Gastrocnemius medialis (tissue), 4 donors: Measurements from ENCODE around the gene SKAP2. TPM values are rescaled to one million over a fixed set of nuclear protein-coding genes. Genes with fewer than 3 reads are reported as not detected.

Source experiments
- ATAC-seq, 2 donors: fragments of 150-250 bp; one replicate each; pipeline ENCODE4 v1.9.1; 2016
- DNase-seq, 2 donors: peaks; one replicate each; pipeline ENCODE4 v3.0.0-alpha.2; 2019
- H3K27ac ChIP-seq, 4 donors: fragments of 200-600 bp; sonication (generic); 1 replicate in 1 of 4; 2 replicates in 3 of 4; pipeline ENCODE4 v1.5.1; 2016 to 2018; ENCODE audit warnings: mild to moderate bottlenecking in 2 of 4, moderate library complexity in 1 of 4
- H3K27me3 ChIP-seq, 3 donors: fragments of 200-600 bp; sonication (generic) in 2 of 3; 1 replicate in 1 of 3; 2 replicates in 2 of 3; pipeline versions ENCODE4 v1.5.1 to v1.6.0; 2016 to 2019; ENCODE audit warnings: mild to moderate bottlenecking in 1 of 3, moderate library complexity in 1 of 3
- H3K36me3 ChIP-seq, 2 donors: fragments of 200-600 bp; sonication (generic) in 1 of 2; one replicate each; pipeline ENCODE4 v1.5.1; 2017 to 2018
- H3K4me1 ChIP-seq, 2 donors: fragments of 200-600 bp; sonication (generic) in 1 of 2; one replicate each; pipeline ENCODE4 v1.5.1; 2016 to 2017; ENCODE audit warnings: mild to moderate bottlenecking in 2 of 2
- H3K4me3 ChIP-seq, 4 donors: fragments of 200-600 bp; sonication (generic) in 3 of 4; 1 replicate in 1 of 4; 2 replicates in 3 of 4; pipeline ENCODE4 v1.5.1; 2016 to 2019; ENCODE audit warnings: mild to moderate bottlenecking in 2 of 4
- H3K9me3 ChIP-seq, 3 donors: fragments of 200-600 bp; sonication (generic) in 2 of 3; 1 replicate in 1 of 3; 2 replicates in 2 of 3; pipeline ENCODE4 v1.5.1; 2016 to 2019
- POLR2A ChIP-seq, 2 donors: fragments of 450-650 bp; IDR thresholded peaks; one replicate each; pipeline ENCODE4 v1.6.1; 2017; ENCODE audit warnings: antibody characterized with exemption in 2 of 2, mild to moderate bottlenecking in 2 of 2, moderate library complexity in 2 of 2
- in situ Hi-C, 4 donors: fragments of 200-750 bp; cut with MboI; loops; one replicate each; pipeline versions ENCODE4 v1.15.0 to v1.8.0; 2017; ENCODE audit warnings: low sequenced_read_pairs in 4 of 4
- intact Hi-C: fragments of 100-400 bp; cut with DNase I; formaldehyde crosslinking; loops from one replicate; pipeline ENCODE4 v1.15.1; 2023; ENCODE audit warnings: low total_unique reads
- total RNA-seq, 4 donors: library from RNA; depleted of rRNA; stranded (reverse); fragments of >200 nt; gene quantifications; one replicate each; pipeline versions ENCODE4 v1.1.0 to v1.2.3, GENCODE V29; 2016
- TF ChIP-seq, protein P1 (sequence below), 5 experiments: fragments of 450-650 bp in 3 of 5; fragments of 200-600 bp in 2 of 5; sonication (generic) in 2 of 5; IDR thresholded peaks in 4 of 5; conservative IDR thresholded peaks in 1 of 5; 1 replicate in 4 of 5; 2 replicates in 1 of 5; pipeline ENCODE4 v1.5.1; 2016 to 2019; ENCODE audit warnings: antibody characterized with exemption in 5 of 5, mild to moderate bottlenecking in 3 of 5, moderate library complexity in 3 of 5

SKAP2 gene
- total RNA-seq, 4 donors from 2014 or later: 6.1 to 23.5 (median 17.1) TPM

DNA sequence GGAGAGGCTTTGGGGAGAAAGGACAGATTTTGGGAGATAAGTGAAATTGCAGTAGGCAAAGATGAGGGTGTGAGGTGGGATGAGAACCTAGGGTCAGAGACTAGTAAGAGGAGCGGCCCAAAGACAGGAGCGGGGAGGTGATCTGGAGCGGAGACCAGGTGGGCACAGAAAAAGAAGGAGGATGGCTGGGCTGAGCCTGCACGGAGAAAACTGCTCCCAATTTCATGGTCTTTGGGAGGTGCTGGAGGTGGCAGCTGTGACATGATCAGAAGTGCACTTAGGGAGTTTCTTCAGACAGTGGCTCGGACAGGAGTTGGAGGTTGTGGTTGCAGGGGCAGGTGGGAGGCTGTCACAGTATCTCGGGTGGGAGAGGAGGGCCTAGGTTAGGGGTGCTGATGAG, 232.8 kb downstream of the SKAP2 start:
- TF ChIP-seq, protein P1, sequence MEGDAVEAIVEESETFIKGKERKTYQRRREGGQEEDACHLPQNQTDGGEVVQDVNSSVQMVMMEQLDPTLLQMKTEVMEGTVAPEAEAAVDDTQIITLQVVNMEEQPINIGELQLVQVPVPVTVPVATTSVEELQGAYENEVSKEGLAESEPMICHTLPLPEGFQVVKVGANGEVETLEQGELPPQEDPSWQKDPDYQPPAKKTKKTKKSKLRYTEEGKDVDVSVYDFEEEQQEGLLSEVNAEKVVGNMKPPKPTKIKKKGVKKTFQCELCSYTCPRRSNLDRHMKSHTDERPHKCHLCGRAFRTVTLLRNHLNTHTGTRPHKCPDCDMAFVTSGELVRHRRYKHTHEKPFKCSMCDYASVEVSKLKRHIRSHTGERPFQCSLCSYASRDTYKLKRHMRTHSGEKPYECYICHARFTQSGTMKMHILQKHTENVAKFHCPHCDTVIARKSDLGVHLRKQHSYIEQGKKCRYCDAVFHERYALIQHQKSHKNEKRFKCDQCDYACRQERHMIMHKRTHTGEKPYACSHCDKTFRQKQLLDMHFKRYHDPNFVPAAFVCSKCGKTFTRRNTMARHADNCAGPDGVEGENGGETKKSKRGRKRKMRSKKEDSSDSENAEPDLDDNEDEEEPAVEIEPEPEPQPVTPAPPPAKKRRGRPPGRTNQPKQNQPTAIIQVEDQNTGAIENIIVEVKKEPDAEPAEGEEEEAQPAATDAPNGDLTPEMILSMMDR (IDR thresholded peaks at IDR 0.05 in 4 of 5, conservative IDR thresholded peaks at IDR 0.05 in 1 of 5): no peak
- TF ChIP-seq POLR2A (IDR thresholded peaks at IDR 0.05): no peak
- Histone ChIP-seq H3K36me3 (no peaks in the 10 kb centered on the region), H3K4me1 (no peaks in the 10 kb centered on the region), H3K27me3 (no peaks in the 10 kb centered on the region), H3K27ac (no peak overlapping the region), H3K4me3 (no peak overlapping the region), H3K9me3 (no peaks in the 10 kb centered on the region)
- intact Hi-C loops (no loop called here), in situ Hi-C loops (no loop called here)
- DNase-seq (no peak), ATAC-seq (no peak)

DNA sequence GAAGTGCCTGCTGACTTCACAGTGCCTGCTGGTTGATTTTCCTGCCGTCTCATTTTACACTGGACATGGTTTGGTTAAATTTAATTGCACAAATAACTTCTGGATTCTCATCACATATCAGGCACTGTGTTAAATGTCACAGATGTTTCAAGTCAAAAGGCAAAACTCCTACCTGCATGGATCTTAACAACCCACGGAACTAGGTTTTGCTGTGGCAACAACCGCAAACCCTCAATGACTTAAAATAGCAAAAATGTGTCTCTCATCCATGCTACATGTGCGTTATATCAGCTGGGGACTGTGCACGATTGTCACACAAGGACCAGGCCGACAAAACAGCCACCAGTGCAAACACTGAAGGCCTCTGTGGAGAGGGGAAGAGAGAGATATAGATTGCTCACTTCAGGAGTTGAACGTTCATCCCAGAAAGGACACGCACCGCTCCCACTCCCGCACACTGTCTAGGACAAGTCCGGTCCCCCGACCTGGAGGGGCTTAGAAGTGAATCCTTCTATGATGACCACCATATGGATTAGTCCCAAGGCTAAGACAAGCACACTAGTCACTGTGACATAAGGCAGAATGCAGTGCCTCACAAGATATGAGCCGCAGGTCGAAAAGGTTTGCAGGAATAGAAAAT, 233.3 kb downstream of the SKAP2 start:
- in situ Hi-C loops: no loop called here
- Histone ChIP-seq H3K36me3 (no peaks in the 10 kb centered on the region), H3K4me1 (no peaks in the 10 kb centered on the region), H3K4me3 (no peak overlapping the region), H3K27ac (no peak overlapping the region), H3K27me3 (no peaks in the 10 kb centered on the region), H3K9me3 (no peaks in the 10 kb centered on the region)
- DNase-seq (no peak), ATAC-seq (no peak)
- intact Hi-C loops: no loop called here
- no peak for TF ChIP-seq POLR2A (IDR thresholded peaks at IDR 0.05)
- TF ChIP-seq, protein P1 (IDR thresholded peaks at IDR 0.05 in 4 of 5, conservative IDR thresholded peaks at IDR 0.05 in 1 of 5): no peak

DNA sequence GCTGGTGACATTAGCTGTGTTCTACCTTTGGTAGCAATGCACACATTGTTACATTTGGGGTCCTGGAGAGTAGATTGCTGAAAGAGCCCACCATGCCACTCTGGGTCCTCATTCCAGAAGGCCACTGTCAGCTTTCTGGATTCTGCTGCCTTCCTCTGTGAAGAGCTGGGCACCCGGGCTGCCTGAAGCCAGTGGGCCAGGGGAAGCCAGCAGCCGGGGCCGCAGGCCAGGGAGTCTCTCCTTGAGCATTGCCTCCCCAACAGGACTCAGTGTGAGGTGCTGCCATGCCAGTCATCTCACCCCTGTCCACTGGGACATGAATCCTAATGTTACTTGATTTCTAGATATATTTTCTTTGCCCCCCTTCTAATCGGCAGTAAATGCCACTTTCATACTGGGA, 234.0 kb downstream of the SKAP2 start:
- no peaks in the 10 kb centered on the region for H3K36me3 ChIP-seq
- in situ Hi-C loops: no loop called here
- H3K27me3 ChIP-seq: no peaks in the 10 kb centered on the region
- ATAC-seq (no peak), DNase-seq (no peak)
- H3K27ac ChIP-seq: no peak overlapping the region
- H3K4me3 ChIP-seq: no peak overlapping the region
- intact Hi-C loops: no loop called here
- H3K9me3 ChIP-seq: no peaks in the 10 kb centered on the region
- TF ChIP-seq, protein P1 (IDR thresholded peaks at IDR 0.05 in 4 of 5, conservative IDR thresholded peaks at IDR 0.05 in 1 of 5): no peak
- no peak for TF ChIP-seq POLR2A (IDR thresholded peaks at IDR 0.05)
- no peaks in the 10 kb centered on the region for H3K4me1 ChIP-seq

DNA sequence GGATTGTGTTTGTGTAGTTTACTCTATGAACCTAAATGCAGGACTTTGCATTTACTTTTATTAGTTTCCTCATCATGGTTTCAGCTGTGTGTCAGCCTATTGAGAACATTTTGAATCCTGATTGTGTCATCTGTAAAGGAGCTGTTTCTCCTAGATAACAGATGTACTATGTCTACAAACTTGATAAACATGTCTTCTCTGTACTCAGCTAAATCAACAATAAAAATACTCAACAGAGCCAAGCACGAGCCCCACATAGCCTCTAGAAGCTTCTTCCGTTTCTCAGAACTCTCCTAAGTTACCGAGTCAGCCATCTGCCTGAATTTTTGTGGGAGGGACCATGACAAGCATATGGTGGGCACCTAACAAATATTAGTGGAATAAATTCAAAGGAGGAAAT, 234.7 kb downstream of the SKAP2 start:
- in situ Hi-C loops: no loop called here
- no peak overlapping the region for H3K4me3 ChIP-seq
- H3K9me3 ChIP-seq: no peaks in the 10 kb centered on the region
- H3K4me1 ChIP-seq: no peaks in the 10 kb centered on the region
- no peak for TF ChIP-seq POLR2A (IDR thresholded peaks at IDR 0.05)
- TF ChIP-seq, protein P1 (IDR thresholded peaks at IDR 0.05 in 4 of 5, conservative IDR thresholded peaks at IDR 0.05 in 1 of 5): no peak
- DNase-seq (no peak), ATAC-seq (no peak)
- no peaks in the 10 kb centered on the region for H3K36me3 ChIP-seq
- H3K27ac ChIP-seq: no peak overlapping the region
- intact Hi-C loops: no loop called here
- no peaks in the 10 kb centered on the region for H3K27me3 ChIP-seq

DNA sequence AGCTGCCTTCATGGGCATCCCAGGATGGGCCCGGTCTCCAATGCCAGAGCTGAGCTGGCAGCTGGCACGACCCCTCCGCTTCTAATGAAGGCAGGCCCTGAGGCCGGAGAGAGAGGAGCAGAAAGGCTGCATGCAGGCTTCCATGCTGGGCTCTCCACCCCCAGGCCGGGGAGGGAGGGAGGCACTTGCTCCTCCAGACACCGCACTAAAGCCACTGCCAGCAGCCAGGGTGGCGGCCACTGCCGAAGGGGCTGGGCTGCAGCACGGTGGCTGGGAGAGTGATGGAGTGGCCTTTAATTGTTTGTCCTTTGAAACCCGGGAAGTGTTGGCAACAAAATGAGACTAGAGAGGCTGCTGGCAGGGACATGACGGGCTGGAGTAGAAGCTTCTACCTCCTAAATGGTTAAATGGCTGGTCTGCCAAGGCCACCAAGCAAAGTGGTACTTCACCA, 236.5 kb downstream of the SKAP2 start:
- in situ Hi-C loops (no loop called here), intact Hi-C loops (no loop called here)
- Histone ChIP-seq H3K27me3 (no peaks in the 10 kb centered on the region), H3K4me1 (no peaks in the 10 kb centered on the region), H3K9me3 (no peaks in the 10 kb centered on the region), H3K27ac (no peak overlapping the region), H3K4me3 (no peak overlapping the region), H3K36me3 (no peaks in the 10 kb centered on the region)
- no peak for DNase-seq
- TF ChIP-seq, protein P1 (IDR thresholded peaks at IDR 0.05 in 4 of 5, conservative IDR thresholded peaks at IDR 0.05 in 1 of 5): no peak
- no peak for TF ChIP-seq POLR2A (IDR thresholded peaks at IDR 0.05)
- no peak for ATAC-seq
